ENCODE results near the gene PRODH2.

- TF ChIP-seq POLR2A (IDR thresholded peaks at IDR 0.05) (no peak), CTCF (IDR thresholded peaks at IDR 0.05) (no peak), POLR2AphosphoS5 (IDR thresholded peaks at IDR 0.05) (no peak)
These were observed 31.0 kb downstream of the PRODH2 start for GRCh38 chr19:35781650-35782049.

Data from suprapubic skin (tissue), 4 donors.